PC-3 (cell line): ENCODE measurements around the gene MRPL47. TPM values are rescaled to one million over a fixed set of nuclear protein-coding genes. Genes with fewer than 3 reads are reported as not detected.

Source experiments
- ATAC-seq: fragments of 200-7000 bp; cut with Tn5 transposase; 2 replicates; pipeline ENCODE4 v1.9.1; 2020; ENCODE audit warnings: mild to moderate bottlenecking, moderate library complexity
- BruUV-seq: library from RNA; stranded (reverse); fragments of 400-500 nt; replicated peaks from 2 replicates; lab custom pipeline; 2021; lab: Mats Ljungman, UMichigan
- CTCF ChIA-PET: fragments of 300-600 bp; sonication (Branson Sonifier 250); formaldehyde crosslinking; loops from one replicate; lab custom pipeline; 2022; ENCODE audit warnings: antibody characterized with exemption; lab: Charles Lee
- POLR2A ChIA-PET: fragments of 300-600 bp; sonication (Branson Sonifier 250); formaldehyde crosslinking; loops from one replicate; lab custom pipeline; 2022; ENCODE audit warnings: antibody characterized with exemption; ENCODE audit not compliant: unreplicated experiment; lab: Charles Lee
- DNase-seq: peaks from one replicate; pipeline ENCODE4 v3.0.0-alpha.2; 2015
- H2AFZ ChIP-seq: fragments of 300-600 bp; sonication (generic); 2 replicates; pipeline ENCODE4 v1.6.0; 2016; ENCODE audit warnings: antibody characterized with exemption, low read length
- H3F3A ChIP-seq: fragments of 300-600 bp; sonication (generic); one replicate; pipeline ENCODE4 v1.6.0; 2017; ENCODE audit warnings: antibody characterized with exemption, low read length, control low read depth, mild to moderate bottlenecking; ENCODE audit not compliant: unreplicated experiment
- H3K27ac ChIP-seq: fragments of 300-600 bp; sonication (generic); 2 replicates; pipeline ENCODE4 v1.5.1; 2016; ENCODE audit warnings: mild to moderate bottlenecking, low read length
- H3K27me3 ChIP-seq: fragments of 300-600 bp; sonication (generic); 2 replicates; pipeline ENCODE4 v1.6.1; 2016; ENCODE audit warnings: low read length, mixed read lengths
- H3K36me3 ChIP-seq: fragments of 300-600 bp; sonication (generic); 2 replicates; pipeline ENCODE4 v1.6.1; 2016; ENCODE audit warnings: low read depth, mixed run types, low read length, mixed read lengths
- H3K4me1 ChIP-seq: fragments of 300-600 bp; sonication (generic); 2 replicates; pipeline ENCODE4 v1.5.1; 2016; ENCODE audit warnings: low read length; ENCODE audit not compliant: insufficient read depth
- H3K4me2 ChIP-seq: fragments of 300-600 bp; sonication (generic); 2 replicates; pipeline ENCODE4 v1.6.0; 2016; ENCODE audit warnings: low read length
- H3K4me3 ChIP-seq: fragments of 300-600 bp; sonication (generic); 2 replicates; pipeline ENCODE4 v1.5.1; 2016; ENCODE audit warnings: mild to moderate bottlenecking, low read length, mixed read lengths
- H3K79me2 ChIP-seq: fragments of 300-600 bp; sonication (generic); 2 replicates; pipeline ENCODE4 v1.6.1; 2017; ENCODE audit warnings: low read length, mixed read lengths
- H3K9ac ChIP-seq: fragments of 300-600 bp; sonication (generic); 2 replicates; pipeline ENCODE4 v1.6.0; 2016; ENCODE audit warnings: mild to moderate bottlenecking, low read length
- H3K9me2 ChIP-seq: fragments of 300-600 bp; sonication (generic); replicated peaks from 2 replicates; pipeline ENCODE4 v1.6.1; 2016; ENCODE audit warnings: mixed run types, low read length, mixed read lengths
- H3K9me3 ChIP-seq: fragments of 300-600 bp; sonication (generic); 2 replicates; pipeline ENCODE4 v1.6.1; 2016; ENCODE audit warnings: low read length, mixed read lengths
- H4K20me1 ChIP-seq: fragments of 300-600 bp; sonication (generic); 2 replicates; pipeline ENCODE4 v1.6.1; 2016; ENCODE audit warnings: low read length, mixed read lengths
- CTCF ChIP-seq: fragments of 300-600 bp; sonication (generic); conservative IDR thresholded peaks from 2 replicates; pipeline ENCODE4 v1.5.1; 2017; ENCODE audit warnings: antibody characterized with exemption, low read depth, mild to moderate bottlenecking, low read length
- EZH2 ChIP-seq: fragments of 300-600 bp; sonication (generic); IDR thresholded peaks from one replicate; pipeline ENCODE4 v1.6.1; 2017; ENCODE audit warnings: antibody characterized with exemption, mild to moderate bottlenecking, low read length; ENCODE audit not compliant: unreplicated experiment
- EZH2phosphoT487 ChIP-seq: fragments of 300-600 bp; sonication (generic); IDR thresholded peaks from 2 replicates; pipeline ENCODE4 v1.6.1; 2018; ENCODE audit warnings: mild to moderate bottlenecking, antibody characterized with exemption, low read length, borderline replicate concordance
- intact Hi-C: fragments of 100-400 bp; cut with micrococcal nuclease; formaldehyde crosslinking; loops from 2 replicates; pipeline ENCODE4 v1.9.0; 2023
- total RNA-seq: library from RNA; depleted of rRNA; stranded (reverse); fragments of >200 nt; gene quantifications from 2 replicates; pipeline ENCODE4 v1.2.3, GENCODE V29; 2014

The MRPL47 gene
- total RNA-seq, 1 experiment from 2014 or later, result 77.0 TPM

DNA sequence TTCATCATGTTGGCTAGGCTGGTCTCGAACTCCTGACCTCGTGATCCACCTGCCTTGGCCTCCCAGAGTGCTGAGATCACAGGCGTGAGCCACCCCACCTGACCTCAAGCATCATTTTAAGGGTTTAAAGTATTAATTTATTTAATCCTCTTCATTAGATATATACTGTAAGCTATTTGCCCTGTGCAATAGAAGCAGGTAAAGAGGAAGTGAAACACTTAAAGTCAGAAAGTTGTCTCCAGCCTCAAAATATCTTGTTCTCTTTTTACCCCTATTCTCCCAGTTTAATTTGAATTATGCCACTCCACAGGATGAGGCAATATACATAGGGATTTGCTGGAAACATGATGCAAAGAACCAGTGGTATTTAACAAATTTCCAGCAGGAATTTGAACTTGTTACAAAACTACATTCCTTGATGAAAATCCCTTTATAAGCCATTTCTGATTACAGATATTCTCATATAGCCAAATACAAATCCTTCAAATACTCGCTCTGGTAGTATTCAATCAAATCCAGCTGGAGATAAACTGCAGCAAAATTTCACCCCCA lies 2.2 kb upstream of the MRPL47 start:
- peaks cover 76% of the 10 kb centered on the region for H3K79me2 ChIP-seq
- ATAC-seq (no peak), DNase-seq (no peak)
- no peaks in the 10 kb centered on the region for H3K27me3 ChIP-seq
- no peak overlapping the region for H3K9ac ChIP-seq
- no peak overlapping the region for H3K4me2 ChIP-seq
- H4K20me1 ChIP-seq, result no peaks in the 10 kb centered on the region
- CTCF ChIA-PET, result no interaction called here
- TF ChIP-seq CTCF (no peak), EZH2phosphoT487 (no peak), EZH2 (no peak)
- BruUV-seq, result no TSS peak
- H3K4me3 ChIP-seq, result no peak overlapping the region
- no peak overlapping the region for H3K27ac ChIP-seq
- POLR2A ChIA-PET, result interaction anchor here (0.6 kb wide), 1 partner anchor 44 kb away, joined by 9 read pairs; no protein-coding TSS in a partner anchor
- H3K36me3 ChIP-seq, result peaks cover 8% of the 10 kb centered on the region; the same call in 1 of the 2 replicates
- peaks cover 13% of the 10 kb centered on the region for H3K4me1 ChIP-seq
- intact Hi-C loops, result no loop called here
- H3K9me2 ChIP-seq, result no peaks in the 10 kb centered on the region
- no peaks in the 10 kb centered on the region for H3F3A ChIP-seq
- H3K9me3 ChIP-seq, result no peaks in the 10 kb centered on the region
- H2AFZ ChIP-seq, result no peak overlapping the region

DNA sequence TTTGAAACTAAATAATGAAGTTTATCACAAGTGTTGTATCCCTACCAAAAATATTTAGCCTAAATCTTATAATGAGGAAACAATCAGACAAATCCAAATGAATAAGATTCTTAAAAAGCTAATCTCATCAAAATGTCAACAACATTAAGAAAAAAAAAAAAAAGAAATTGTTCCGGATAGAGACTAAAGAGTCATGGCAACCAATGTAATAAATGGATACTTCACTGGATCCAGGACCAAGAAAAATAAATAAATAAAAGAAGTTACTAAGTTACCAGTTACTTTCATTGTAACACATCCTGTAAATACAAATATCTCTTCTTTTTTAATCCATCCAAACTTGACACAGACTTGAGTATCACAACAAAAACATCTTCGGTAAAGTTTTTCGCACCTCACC lies 607 bp downstream of the MRPL47 start:
- ATAC-seq (no peak), DNase-seq (no peak)
- CTCF ChIA-PET, result no interaction called here
- H3K79me2 ChIP-seq, result peaks cover 80% of the 10 kb centered on the region
- H3K36me3 ChIP-seq, result peaks cover 27% of the 10 kb centered on the region
- H3K4me1 ChIP-seq, result peaks cover 13% of the 10 kb centered on the region
- H3K9me3 ChIP-seq, result no peaks in the 10 kb centered on the region
- no peaks in the 10 kb centered on the region for H4K20me1 ChIP-seq
- no peaks in the 10 kb centered on the region for H3K27me3 ChIP-seq
- H2AFZ ChIP-seq, result peak overlapping the region; percentile 88
- peak overlapping the region; percentile 50 for H3K27ac ChIP-seq
- H3K9ac ChIP-seq, result peak overlapping the region; percentile 91
- H3K9me2 ChIP-seq, result no peaks in the 10 kb centered on the region
- H3K4me2 ChIP-seq, result peak overlapping the region; percentile 88
- no TSS peak for BruUV-seq
- no peak for TF ChIP-seq EZH2phosphoT487
- no peak for TF ChIP-seq CTCF
- no peak for TF ChIP-seq EZH2
- intact Hi-C loops, result loop anchor here (2.0 kb wide), 2 partner anchors 41 to 49 kb away; partner anchors contain the start of genes ACTL6A and USP13
- POLR2A ChIA-PET, result no interaction called here
- peak overlapping the region; percentile 90 for H3K4me3 ChIP-seq
- no peaks in the 10 kb centered on the region for H3F3A ChIP-seq

DNA sequence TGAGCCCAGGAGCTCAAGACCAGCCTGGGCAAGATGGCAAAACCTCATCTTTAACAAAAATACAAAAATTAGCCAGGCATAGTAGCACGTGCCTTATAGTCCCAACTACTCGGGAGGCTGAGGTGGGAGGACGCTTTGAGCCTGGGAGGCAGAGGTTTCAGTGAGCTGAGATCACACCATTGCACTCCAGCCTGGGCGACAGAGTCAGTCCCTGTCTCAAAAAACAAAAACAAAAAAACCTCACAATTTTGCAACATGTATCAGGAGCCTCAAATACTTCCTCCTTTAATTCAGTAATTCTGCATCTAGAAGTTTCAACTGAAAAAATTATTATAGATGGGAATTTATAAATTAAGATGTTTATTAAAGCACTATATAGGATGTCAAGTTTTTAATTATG lies 1.1 kb downstream of the MRPL47 start:
- Histone ChIP-seq H4K20me1 (no peaks in the 10 kb centered on the region), H3K9me3 (no peaks in the 10 kb centered on the region), H3K4me1 (peaks cover 13% of the 10 kb centered on the region), H3K9ac (peak overlapping the region; percentile 91), H3K4me2 (peak overlapping the region; percentile 88), H3K36me3 (peaks cover 31% of the 10 kb centered on the region), H3K4me3 (peak overlapping the region; percentile 90), H3K27me3 (no peaks in the 10 kb centered on the region), H3F3A (no peaks in the 10 kb centered on the region), H3K9me2 (no peaks in the 10 kb centered on the region), H3K79me2 (peaks cover 75% of the 10 kb centered on the region), H3K27ac (no peak overlapping the region), H2AFZ (no peak overlapping the region)
- TF ChIP-seq CTCF, result no peak
- TF ChIP-seq EZH2phosphoT487, result no peak
- no peak for TF ChIP-seq EZH2
- ATAC-seq (no peak), DNase-seq (no peak)
- intact Hi-C loops, result no loop called here
- POLR2A ChIA-PET, result no interaction called here
- BruUV-seq, result no TSS peak
- CTCF ChIA-PET, result no interaction called here
